Measurements from ENCODE around the gene BACH1. TPM values are rescaled to one million over a fixed set of nuclear protein-coding genes. Genes with fewer than 3 reads are reported as not detected.

The BACH1 gene
- total and polyA plus RNA-seq, 11 donors, result 5.3 to 83.4 (median 36.7) TPM

GRCh38 chr21:29332461-29333362, 34.0 kb downstream of the BACH1 start:
- Histone ChIP-seq H3K36me3 (peaks cover 0 to 58% (median 49%) of the 10 kb centered on the region in 9 donors), H3K9me3 (no peaks in the 10 kb centered on the region), H3K4me3 (no peak overlapping the region), H3K27ac (peak overlapping the region in 3 of 12 donors; percentile 25 to 52 (median 32)), H3K27me3 (no peaks in the 10 kb centered on the region), H3K4me1 (peaks cover 0 to 57% (median 9%) of the 10 kb centered on the region in 12 donors)
- TF ChIP-seq CTCF (IDR thresholded peaks at IDR 0.05) (no peak), POLR2A (IDR thresholded peaks at IDR 0.05) (no peak)
- intact Hi-C loops (cut with DNase I), result loop anchor here in 1 of 10 donors (5.0 kb wide), 1 partner anchor 35 kb away; the partner anchor contains the start of gene BACH1
- DNase-seq (no peak), ATAC-seq (peak; percentile 64 to 78 (median 72))
- WGBS, 4 donors, result 62 to 80% (median 75%) methylated on average over 10 of the region's 10 CpGs

- H3K4me3 ChIP-seq, result no peak overlapping the region
- ATAC-seq, result no peak
- H3K27ac ChIP-seq, result no peak overlapping the region
Observed at GRCh38 chr21:29333406-29333805, 34.7 kb downstream of the BACH1 start.

GRCh38 chr21:29334717-29335428, 36.2 kb downstream of the BACH1 start:
- peaks cover 0 to 64% (median 10%) of the 10 kb centered on the region in 12 donors for H3K4me1 ChIP-seq
- H3K9me3 ChIP-seq, result no peaks in the 10 kb centered on the region
- peaks cover 0 to 62% (median 29%) of the 10 kb centered on the region in 9 donors for H3K36me3 ChIP-seq
- no peak overlapping the region for H3K4me3 ChIP-seq
- no peak for TF ChIP-seq CTCF (IDR thresholded peaks at IDR 0.05)
- no peak for TF ChIP-seq POLR2A (IDR thresholded peaks at IDR 0.05)
- 82 to 88% (median 86%) methylated on average over 11 of the region's 11 CpGs for whole genome bisulfite sequencing, 4 donors
- no peak for DNase-seq
- H3K27ac ChIP-seq, result no peak overlapping the region
- no peak for ATAC-seq
- intact Hi-C loops (cut with DNase I), result loop anchor here in 3 of 10 donors (5.0 kb wide), 2 partner anchors 33 to 38 kb away; partner anchors contain the start of gene BACH1 (in 1 of the 3)
- no peaks in the 10 kb centered on the region for H3K27me3 ChIP-seq

More at GRCh38 chr21:29333406-29333805, 34.7 kb downstream of the BACH1 start:
- Histone ChIP-seq H3K9me3 (no peaks in the 10 kb centered on the region), H3K36me3 (peaks cover 0 to 64% (median 44%) of the 10 kb centered on the region in 9 donors), H3K4me1 (peaks cover 0 to 58% (median 9%) of the 10 kb centered on the region in 12 donors), H3K27me3 (no peaks in the 10 kb centered on the region)
- TF ChIP-seq POLR2A (IDR thresholded peaks at IDR 0.05), result no peak
- no peak for TF ChIP-seq CTCF (IDR thresholded peaks at IDR 0.05)
- WGBS, 4 donors, result 40 to 67% (median 54%) methylated on average over 1 of the region's 1 CpG
- intact Hi-C loops (cut with DNase I), result loop anchor here in 1 of 10 donors (5.0 kb wide), 1 partner anchor 36 kb away; the partner anchor contains the start of gene BACH1
- DNase-seq, result no peak
